GM12878 (cell line): ENCODE measurements around the gene CFAP410. TPM values are rescaled to one million over a fixed set of nuclear protein-coding genes. Genes with fewer than 3 reads are reported as not detected.

Experiments used
- ATAC-seq: fragments of 200-7000 bp; cut with Tn5 transposase; 3 replicates; pipeline ENCODE4 v1.9.1; 2020; ENCODE audit warnings: mild to moderate bottlenecking, moderate library complexity
- BruUV-seq: library from RNA; stranded (reverse); fragments of 400-500 nt; replicated peaks from 2 replicates; lab custom pipeline; 2021; lab: Mats Ljungman, UMichigan
- CTCF ChIA-PET: fragments of 300-600 bp; sonication (Branson Sonifier 250); formaldehyde crosslinking; extraction: SDS; loops from one replicate; lab custom pipeline; 2021; ENCODE audit warnings: inconsistent platforms; lab: Yijun Ruan, JAX
- POLR2A ChIA-PET: fragments of 350-600 bp; formaldehyde crosslinking; extraction: SDS; loops from one replicate; lab custom pipeline; 2021; ENCODE audit warnings: inconsistent platforms; lab: Charles Lee
- RAD21 ChIA-PET: fragments of 300-600 bp; sonication (Branson Sonifier 250); formaldehyde crosslinking; loops from one replicate; lab custom pipeline; 2023; ENCODE audit warnings: antibody characterized with exemption; ENCODE audit not compliant: unreplicated experiment; lab: Charles Lee
- SMC1A ChIA-PET: fragments of 300-600 bp; sonication (Branson Sonifier 250); formaldehyde crosslinking; loops from one replicate; lab custom pipeline; 2023; ENCODE audit not compliant: unreplicated experiment, uncharacterized antibody; lab: Charles Lee
- DNase-seq: peaks from one replicate; pipeline ENCODE4 v3.0.0-alpha.2; 2011; ENCODE audit warnings: low read depth, low spot score
- FAIRE-seq: peaks from 3 replicates; lab custom pipeline; 2011; peaks lifted over from hg19 to GRCh38; lab: Jason Lieb, UNC
- H2AFZ ChIP-seq: 2 replicates; pipeline ENCODE4 v1.6.0; 2011; ENCODE audit warnings: low read depth, low read length, control low read depth; ENCODE audit not compliant: control insufficient read depth
- H3K27ac ChIP-seq: 2 replicates; pipeline ENCODE4 v1.5.1; 2011; ENCODE audit warnings: control low read depth; ENCODE audit not compliant: control insufficient read depth, insufficient read depth
- H3K27me3 ChIP-seq, 2 experiments: replicated peaks in 1 of 2; 2 replicates each; pipeline versions ENCODE4 v1.6.0 to v1.6.1; 2011; ENCODE audit warnings: low read length in 1 of 2; ENCODE audit not compliant: control insufficient read depth in 2 of 2, insufficient read depth in 2 of 2
- H3K36me3 ChIP-seq, 2 experiments: 2 replicates each; pipeline ENCODE4 v1.5.1; 2011; ENCODE audit warnings: low read length in 1 of 2; ENCODE audit not compliant: control insufficient read depth in 2 of 2, insufficient read depth in 2 of 2
- H3K4me1 ChIP-seq: 2 replicates; pipeline ENCODE4 v1.6.1; 2011; ENCODE audit warnings: mild to moderate bottlenecking, low read length, moderate library complexity, mixed read lengths; ENCODE audit not compliant: control insufficient read depth, insufficient read depth
- H3K4me2 ChIP-seq: 2 replicates; pipeline ENCODE4 v1.6.0; 2011; ENCODE audit warnings: control low read depth; ENCODE audit not compliant: control insufficient read depth, insufficient read depth
- H3K4me3 ChIP-seq: fragments of 200-600 bp; sonication (generic); 2 replicates; pipeline ENCODE4 v1.5.1; 2016
- H3K79me2 ChIP-seq: 2 replicates; pipeline ENCODE4 v1.6.0; 2011; ENCODE audit warnings: low read length; ENCODE audit not compliant: control insufficient read depth, insufficient read depth
- H3K9ac ChIP-seq: 2 replicates; pipeline ENCODE4 v1.8.0; 2011; ENCODE audit warnings: low read length, control low read depth, mixed read lengths; ENCODE audit not compliant: control insufficient read depth, insufficient read depth
- H3K9me3 ChIP-seq: replicated peaks from 3 replicates; pipeline ENCODE4 v1.5.1; 2011; ENCODE audit warnings: mild to moderate bottlenecking, low read length; ENCODE audit not compliant: control insufficient read depth, insufficient read depth
- H4K20me1 ChIP-seq: 2 replicates; pipeline ENCODE4 v1.6.0; 2011; ENCODE audit not compliant: control insufficient read depth, insufficient read depth
- ASH2L ChIP-seq: fragments of 300-600, 200-600 bp; sonication (generic); IDR thresholded peaks from 2 replicates; pipeline ENCODE4 v1.6.1; 2017; ENCODE audit warnings: low read depth, mild to moderate bottlenecking, borderline replicate concordance
- ATF7 ChIP-seq: fragments of 450-650 bp; IDR thresholded peaks from 2 replicates; pipeline ENCODE4 v1.6.1; 2016; ENCODE audit warnings: low read depth, mild to moderate bottlenecking
- KDM1A ChIP-seq: fragments of 200-600 bp; sonication (generic); IDR thresholded peaks from 2 replicates; pipeline ENCODE4 v1.6.1; 2016; ENCODE audit warnings: borderline replicate concordance
- MXI1 ChIP-seq: fragments of 150-350 bp; IDR thresholded peaks from 2 replicates; pipeline ENCODE4 v1.6.1; 2011; ENCODE audit warnings: low read depth, mild to moderate bottlenecking, inconsistent platforms, low read length, improper control_type of control experiment
- MYC ChIP-seq: IDR thresholded peaks from 2 replicates; pipeline ENCODE4 v1.6.1; 2011; ENCODE audit warnings: mild to moderate bottlenecking, low read length, moderate library complexity, inconsistent platforms; ENCODE audit not compliant: insufficient read depth, insufficient replicate concordance, insufficient read length, severe bottlenecking
- RELA ChIP-seq: fragments of 450-650 bp; IDR thresholded peaks from 2 replicates; pipeline ENCODE4 v1.8.0; 2014; ENCODE audit warnings: borderline replicate concordance; ENCODE audit not compliant: partially characterized antibody
- SREBF1 ChIP-seq: IDR thresholded peaks from 2 replicates; pipeline ENCODE4 v1.6.1; 2012; ENCODE audit warnings: mild to moderate bottlenecking, low read length
- YY1 ChIP-seq: IDR thresholded peaks from 2 replicates; pipeline ENCODE4 v1.6.1; 2011; ENCODE audit warnings: low read depth, mild to moderate bottlenecking, low read length
- WGBS: methylation state at CpG from one replicate; pipeline ENCODE4 v1.1.6; 2016; ENCODE audit warnings: low lambda C conversion rate; ENCODE audit not compliant: insufficient replicate concordance, insufficient coverage; ENCODE audit errors: missing lambda C conversion rate; 5-methylcytosine and 5-hydroxymethylcytosine counted together
- in situ Hi-C: fragments of 300-500 bp; cut with MboI; formaldehyde crosslinking; loops from 9 replicates; pipeline ENCODE4 v1.14.3; 2018; ENCODE audit warnings: mixed read lengths
- intact Hi-C: fragments of 100-400 bp; cut with micrococcal nuclease; formaldehyde crosslinking; loops from one replicate; pipeline ENCODE4 v1.14.2; 2022; ENCODE audit not compliant: unreplicated experiment
- polyA plus RNA-seq, 11 experiments: library from polyadenylated mRNA; depleted of rRNA in 4 of 11; unstranded in 6 of 11; stranded (reverse) in 5 of 11; fragments of >200 nt; fragmentation: Nextera tagmentation in 4 of 11; fragmentation: Illumina TruSeq in 1 of 11; extraction: Ambion mirVana in 4 of 11; extraction: Trizol in 1 of 11; gene quantifications; 1 replicate in 1 of 11; 2 replicates in 10 of 11; pipeline versions ENCODE4 v1.2.1 to v1.2.3, GENCODE V29; 2011 to 2016; ENCODE audit warnings: inconsistent platforms in 2 of 11, missing spikeins in 2 of 11, low read depth in 1 of 11
- total RNA-seq, 4 experiments: library from RNA; depleted of rRNA in 3 of 4; stranded (reverse); fragments of >200 nt in 3 of 4; fragmentation: Illumina TruSeq in 1 of 4; extraction: Trizol in 1 of 4; gene quantifications; 2 replicates each; pipeline versions ENCODE4 v1.2.1 to v1.2.3, GENCODE V29; 2013 to 2021
- TF ChIP-seq, protein P1 (sequence below): IDR thresholded peaks from 2 replicates; pipeline ENCODE4 v1.6.1; 2012; ENCODE audit warnings: improper control_type of control experiment, low read depth, low read length; ENCODE audit not compliant: insufficient replicate concordance
- TF ChIP-seq, protein P2 (sequence below): IDR thresholded peaks from 2 replicates; pipeline ENCODE4 v1.6.1; 2012; ENCODE audit warnings: low read length, inconsistent platforms

CFAP410 gene
- total and polyA plus RNA-seq, 10 of the 15 experiments (the other 5 are each of a cell fraction or from before 2014, with no cell fraction given) = 0.14 to 24.8 (median 11.3) TPM

DNA sequence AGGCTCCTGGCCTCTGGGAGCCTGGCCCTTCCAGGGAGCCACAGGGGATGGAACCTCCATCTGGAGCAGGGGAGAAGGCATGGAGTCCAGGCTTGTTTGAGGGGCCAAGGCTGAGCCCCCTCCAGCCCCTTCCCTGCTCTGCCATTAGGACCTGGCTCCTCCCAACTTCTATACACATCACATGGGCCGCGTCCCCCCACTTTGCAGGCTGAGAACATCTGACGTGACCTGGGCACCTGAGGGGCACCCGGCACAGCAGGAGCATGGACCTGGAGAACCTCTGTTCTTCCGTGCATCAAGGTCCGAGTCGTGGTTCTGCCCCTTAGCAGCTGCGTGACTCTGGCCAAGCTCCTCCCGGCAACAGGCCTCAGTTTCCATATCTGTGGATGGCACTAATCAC, 57.4 kb downstream of the CFAP410 start:
- 86% methylated on average over 9 of the region's 9 CpGs for WGBS
- CTCF ChIA-PET = interaction anchor here (0.7 to 1.5 kb wide), 2 partner anchors 15 to 17 kb away, joined by 3 to 4 read pairs; no protein-coding TSS in a partner anchor

More for the DNA sequence above, 57.4 kb downstream of the CFAP410 start:
- Histone ChIP-seq H3K9me3 (no peaks in the 10 kb centered on the region), H2AFZ (no peak overlapping the region), H4K20me1 (no peaks in the 10 kb centered on the region), H3K4me2 (no peak overlapping the region)
- DNase-seq (no peak), FAIRE-seq (no peak), ATAC-seq (no peak)
- TF ChIP-seq MYC = no peak
- no peak for TF ChIP-seq MXI1
- TF ChIP-seq ATF7 = no peak
- no peak for TF ChIP-seq RELA
- TF ChIP-seq SREBF1 = no peak
- TF ChIP-seq KDM1A = no peak
- no peak for TF ChIP-seq ASH2L
- TF ChIP-seq, protein P1, sequence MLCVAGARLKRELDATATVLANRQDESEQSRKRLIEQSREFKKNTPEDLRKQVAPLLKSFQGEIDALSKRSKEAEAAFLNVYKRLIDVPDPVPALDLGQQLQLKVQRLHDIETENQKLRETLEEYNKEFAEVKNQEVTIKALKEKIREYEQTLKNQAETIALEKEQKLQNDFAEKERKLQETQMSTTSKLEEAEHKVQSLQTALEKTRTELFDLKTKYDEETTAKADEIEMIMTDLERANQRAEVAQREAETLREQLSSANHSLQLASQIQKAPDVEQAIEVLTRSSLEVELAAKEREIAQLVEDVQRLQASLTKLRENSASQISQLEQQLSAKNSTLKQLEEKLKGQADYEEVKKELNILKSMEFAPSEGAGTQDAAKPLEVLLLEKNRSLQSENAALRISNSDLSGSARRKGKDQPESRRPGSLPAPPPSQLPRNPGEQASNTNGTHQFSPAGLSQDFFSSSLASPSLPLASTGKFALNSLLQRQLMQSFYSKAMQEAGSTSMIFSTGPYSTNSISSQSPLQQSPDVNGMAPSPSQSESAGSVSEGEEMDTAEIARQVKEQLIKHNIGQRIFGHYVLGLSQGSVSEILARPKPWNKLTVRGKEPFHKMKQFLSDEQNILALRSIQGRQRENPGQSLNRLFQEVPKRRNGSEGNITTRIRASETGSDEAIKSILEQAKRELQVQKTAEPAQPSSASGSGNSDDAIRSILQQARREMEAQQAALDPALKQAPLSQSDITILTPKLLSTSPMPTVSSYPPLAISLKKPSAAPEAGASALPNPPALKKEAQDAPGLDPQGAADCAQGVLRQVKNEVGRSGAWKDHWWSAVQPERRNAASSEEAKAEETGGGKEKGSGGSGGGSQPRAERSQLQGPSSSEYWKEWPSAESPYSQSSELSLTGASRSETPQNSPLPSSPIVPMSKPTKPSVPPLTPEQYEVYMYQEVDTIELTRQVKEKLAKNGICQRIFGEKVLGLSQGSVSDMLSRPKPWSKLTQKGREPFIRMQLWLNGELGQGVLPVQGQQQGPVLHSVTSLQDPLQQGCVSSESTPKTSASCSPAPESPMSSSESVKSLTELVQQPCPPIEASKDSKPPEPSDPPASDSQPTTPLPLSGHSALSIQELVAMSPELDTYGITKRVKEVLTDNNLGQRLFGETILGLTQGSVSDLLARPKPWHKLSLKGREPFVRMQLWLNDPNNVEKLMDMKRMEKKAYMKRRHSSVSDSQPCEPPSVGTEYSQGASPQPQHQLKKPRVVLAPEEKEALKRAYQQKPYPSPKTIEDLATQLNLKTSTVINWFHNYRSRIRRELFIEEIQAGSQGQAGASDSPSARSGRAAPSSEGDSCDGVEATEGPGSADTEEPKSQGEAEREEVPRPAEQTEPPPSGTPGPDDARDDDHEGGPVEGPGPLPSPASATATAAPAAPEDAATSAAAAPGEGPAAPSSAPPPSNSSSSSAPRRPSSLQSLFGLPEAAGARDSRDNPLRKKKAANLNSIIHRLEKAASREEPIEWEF = no peak
- TF ChIP-seq, protein P2, sequence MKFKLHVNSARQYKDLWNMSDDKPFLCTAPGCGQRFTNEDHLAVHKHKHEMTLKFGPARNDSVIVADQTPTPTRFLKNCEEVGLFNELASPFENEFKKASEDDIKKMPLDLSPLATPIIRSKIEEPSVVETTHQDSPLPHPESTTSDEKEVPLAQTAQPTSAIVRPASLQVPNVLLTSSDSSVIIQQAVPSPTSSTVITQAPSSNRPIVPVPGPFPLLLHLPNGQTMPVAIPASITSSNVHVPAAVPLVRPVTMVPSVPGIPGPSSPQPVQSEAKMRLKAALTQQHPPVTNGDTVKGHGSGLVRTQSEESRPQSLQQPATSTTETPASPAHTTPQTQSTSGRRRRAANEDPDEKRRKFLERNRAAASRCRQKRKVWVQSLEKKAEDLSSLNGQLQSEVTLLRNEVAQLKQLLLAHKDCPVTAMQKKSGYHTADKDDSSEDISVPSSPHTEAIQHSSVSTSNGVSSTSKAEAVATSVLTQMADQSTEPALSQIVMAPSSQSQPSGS = no peak
- no peak for TF ChIP-seq YY1
- TF ChIP-seq, all 136 proteins: peak for 0
- Histone ChIP-seq H3K4me1 (peaks cover 6% of the 10 kb centered on the region; the same call in 1 of the 2 replicates), H3K9ac (no peak overlapping the region), H3K27ac (no peak overlapping the region), H3K4me3 (no peak overlapping the region), H3K27me3 (no peaks in the 10 kb centered on the region), H3K36me3 (no peaks in the 10 kb centered on the region), H3K79me2 (no peaks in the 10 kb centered on the region)
- POLR2A ChIA-PET = no interaction called here
- SMC1A ChIA-PET = no interaction called here
- in situ Hi-C loops (no loop called here), intact Hi-C loops (no loop called here)
- RAD21 ChIA-PET = no interaction called here
- BruUV-seq = no TSS peak
